K562 (cell line): ENCODE results near the gene MALRD1. TPM values are rescaled to one million over a fixed set of nuclear protein-coding genes. Genes with fewer than 3 reads are reported as not detected.

Experiments used
- ATAC-seq: fragments of 200-7000 bp; cut with Tn5 transposase; 3 replicates; pipeline ENCODE4 v1.9.1; 2020; ENCODE audit warnings: moderate library complexity
- BruUV-seq: library from RNA; stranded (reverse); fragments of 400-500 nt; replicated peaks from 2 replicates; lab custom pipeline; 2021; lab: Mats Ljungman, UMichigan
- CTCF ChIA-PET: fragments of 300-600 bp; formaldehyde crosslinking; extraction: SDS; loops from one replicate; lab custom pipeline; 2021; ENCODE audit warnings: low intra/inter-chr PET ratio; lab: Yijun Ruan, JAX
- POLR2A ChIA-PET: fragments of 300-600, 350-650 bp; sonication (Branson Sonifier 250); formaldehyde crosslinking; extraction: SDS; loops from one replicate; lab custom pipeline; 2021; ENCODE audit warnings: antibody characterized with exemption, inconsistent platforms; lab: Yijun Ruan, JAX
- DNase-seq, 4 experiments: peaks; one replicate each; pipeline versions ENCODE4 v3.0.0 to v3.0.0-alpha.2; 2011 to 2018; ENCODE audit warnings: low spot score in 3 of 4, mixed read lengths in 3 of 4; ENCODE audit errors: extremely low read depth in 1 of 4
- FAIRE-seq: peaks from 2 replicates; lab custom pipeline; 2011; peaks lifted over from hg19 to GRCh38; lab: Jason Lieb, UNC
- H2AFZ ChIP-seq: 2 replicates; pipeline ENCODE4 v1.6.0; 2011; ENCODE audit warnings: low read depth, low read length, control low read depth, inconsistent platforms
- H3K27ac ChIP-seq: fragments of 200-600 bp; 3 replicates; pipeline ENCODE4 v1.8.0; 2011; ENCODE audit warnings: low read depth, mild to moderate bottlenecking, control low read depth, inconsistent platforms, low read length, moderate library complexity, mixed read lengths; ENCODE audit errors: extremely low read depth
- H3K27me3 ChIP-seq, 2 experiments: fragments of 300-600 bp in 1 of 2; 2 replicates in 1 of 2; 3 replicates in 1 of 2; pipeline versions ENCODE4 v1.6.0 to v1.8.0; 2011; ENCODE audit warnings: inconsistent platforms in 2 of 2, low read length in 2 of 2, mild to moderate bottlenecking in 1 of 2, mixed read lengths in 1 of 2, moderate library complexity in 1 of 2; ENCODE audit not compliant: control insufficient read depth in 2 of 2, insufficient read depth in 2 of 2
- H3K36me3 ChIP-seq: fragments of 300-600 bp; 3 replicates; pipeline ENCODE4 v1.8.0; 2011; ENCODE audit warnings: mild to moderate bottlenecking, low read length, inconsistent platforms; ENCODE audit not compliant: control insufficient read depth, insufficient read depth
- H3K4me1 ChIP-seq, 2 experiments: fragments of 200-600 bp in 1 of 2; replicated peaks in 1 of 2; 2 replicates in 1 of 2; 3 replicates in 1 of 2; pipeline versions ENCODE4 v1.5.1 to v1.8.0; 2011; ENCODE audit warnings: inconsistent platforms in 2 of 2, low read length in 2 of 2, mild to moderate bottlenecking in 1 of 2, mixed read lengths in 1 of 2, moderate library complexity in 1 of 2; ENCODE audit not compliant: control insufficient read depth in 2 of 2, insufficient read depth in 2 of 2
- H3K4me2 ChIP-seq: 2 replicates; pipeline ENCODE4 v1.6.1; 2011; ENCODE audit warnings: low read length, control low read depth, inconsistent platforms, mixed read lengths; ENCODE audit not compliant: insufficient read depth
- H3K4me3 ChIP-seq: fragments of 200-600 bp; sonication (generic), shearing (Covaris generic); 2 replicates; pipeline ENCODE4 v1.5.1; 2016; ENCODE audit warnings: control low read depth, inconsistent platforms
- H3K79me2 ChIP-seq: fragments of 200-600 bp; 3 replicates; pipeline ENCODE4 v1.8.0; 2011; ENCODE audit warnings: low read length, inconsistent platforms; ENCODE audit not compliant: control insufficient read depth, insufficient read depth
- H3K9ac ChIP-seq, 2 experiments: 2 replicates each; pipeline versions ENCODE4 v1.6.0 to v1.6.1; 2011; ENCODE audit warnings: low read depth in 2 of 2, low read length in 2 of 2, control low read depth in 1 of 2, inconsistent platforms in 1 of 2, mild to moderate bottlenecking in 1 of 2, mixed read lengths in 1 of 2; ENCODE audit not compliant: insufficient read depth in 1 of 2
- H3K9me1 ChIP-seq: one replicate; pipeline ENCODE4 v1.6.0; 2011; ENCODE audit warnings: inconsistent platforms, mild to moderate bottlenecking, low read length, moderate library complexity; ENCODE audit not compliant: control insufficient read depth, insufficient read depth
- H3K9me3 ChIP-seq: replicated peaks from 2 replicates; pipeline ENCODE4 v1.5.1; 2011; ENCODE audit warnings: low read depth, low read length, inconsistent platforms; ENCODE audit not compliant: control insufficient read depth, insufficient read depth
- H4K20me1 ChIP-seq: replicated peaks from 2 replicates; pipeline ENCODE4 v1.6.1; 2011; ENCODE audit warnings: low read length, inconsistent platforms, mixed read lengths; ENCODE audit not compliant: control insufficient read depth, insufficient read depth
- HOXB6 ChIP-seq: fragments of 250-450 bp; sonication (Bioruptor Pico); IDR thresholded peaks from 2 replicates; pipeline ENCODE4 v1.5.1; 2022; ENCODE audit warnings: mild to moderate bottlenecking, borderline replicate concordance
- LCOR ChIP-seq: sonication (generic); formaldehyde crosslinking; IDR thresholded peaks from 2 replicates; pipeline ENCODE4 v1.8.0; 2022; ENCODE audit warnings: mild to moderate bottlenecking, missing genetic modification reagents
- MAX ChIP-seq: sonication (generic); formaldehyde crosslinking; IDR thresholded peaks from 2 replicates; pipeline ENCODE4 v1.9.0; 2022; ENCODE audit warnings: mild to moderate bottlenecking, missing genetic modification reagents
- RBM25 ChIP-seq: fragments of 200-400 bp; formaldehyde crosslinking; IDR thresholded peaks from 2 replicates; pipeline ENCODE4 v1.6.1; 2018; ENCODE audit warnings: low read length, low read depth, moderate library complexity; ENCODE audit not compliant: severe bottlenecking
- RBM34 ChIP-seq: fragments of 200-400 bp; formaldehyde crosslinking; IDR thresholded peaks from 2 replicates; pipeline ENCODE4 v1.6.1; 2018; ENCODE audit warnings: low read length, borderline replicate concordance; ENCODE audit not compliant: insufficient read depth
- TARDBP ChIP-seq: fragments of 450-650 bp; IDR thresholded peaks from 2 replicates; pipeline ENCODE4 v1.6.1; 2016
- ZHX1 ChIP-seq: fragments of 150-350 bp; conservative IDR thresholded peaks from 2 replicates; pipeline ENCODE4 v1.6.1; 2014; ENCODE audit warnings: low read length
- ZNF12 ChIP-seq: sonication (generic); formaldehyde crosslinking; IDR thresholded peaks from 2 replicates; pipeline ENCODE4 v1.4.0; 2020; ENCODE audit warnings: mild to moderate bottlenecking, missing genetic modification reagents
- ZNF384 ChIP-seq: IDR thresholded peaks from 2 replicates; pipeline ENCODE4 v1.6.1; 2012; ENCODE audit warnings: low read depth, low read length, improper control_type of control experiment
- WGBS: fragments of 100-300 bp; shearing (Covaris generic); methylation state at CpG from one replicate; pipeline ENCODE4 v1.1.6; 2016; ENCODE audit warnings: low coverage, mixed read lengths; ENCODE audit not compliant: insufficient coverage; ENCODE audit errors: missing lambda C conversion rate; 5-methylcytosine and 5-hydroxymethylcytosine counted together
- in situ Hi-C: fragments of 300-500 bp; cut with MboI; formaldehyde crosslinking; loops from 4 replicates; pipeline ENCODE4 v1.15.0; 2018; ENCODE audit warnings: inconsistent platforms, mixed read lengths
- intact Hi-C: fragments of 100-400 bp; cut with micrococcal nuclease; formaldehyde crosslinking; loops from 2 replicates; pipeline ENCODE4 v1.14.2; 2022
- polyA plus RNA-seq, 8 experiments: library from polyadenylated mRNA; depleted of rRNA in 4 of 8; stranded (reverse) in 5 of 8; unstranded in 3 of 8; fragments of >200 nt; fragmentation: Nextera tagmentation in 2 of 8; fragmentation: Illumina TruSeq in 1 of 8; extraction: Ambion mirVana in 2 of 8; extraction: Trizol in 1 of 8; gene quantifications; 2 replicates each; pipeline versions ENCODE4 v1.2.1 to v1.2.3, GENCODE V29; 2011 to 2014; ENCODE audit warnings: inconsistent platforms in 1 of 8, missing spikeins in 1 of 8
- total RNA-seq, 7 experiments: library from RNA; depleted of rRNA in 6 of 7; stranded (reverse); fragments of >200 nt in 6 of 7; fragmentation: Illumina TruSeq in 2 of 7; extraction: Trizol in 2 of 7; gene quantifications; 2 replicates each; pipeline versions ENCODE4 v1.2.1 to v1.2.3, GENCODE V29; 2011 to 2021; ENCODE audit warnings: low replicate concordance in 1 of 7

The MALRD1 gene
- total and polyA plus RNA-seq, 9 of the 15 experiments (the other 6 are each of a cell fraction or from before 2014, with no cell fraction given): not detected

GRCh38 chr10:19570991-19571390 is 522.4 kb downstream of the MALRD1 start:
- DNase-seq (no peak), ATAC-seq (no peak), FAIRE-seq (no peak)
- Histone ChIP-seq H3K4me2 (no peak overlapping the region), H3K27me3 (no peaks in the 10 kb centered on the region), H3K36me3 (no peaks in the 10 kb centered on the region), H4K20me1 (no peaks in the 10 kb centered on the region), H3K9me3 (no peaks in the 10 kb centered on the region; the same call in 1 of the 2 replicates), H3K9ac (no peak overlapping the region), H3K79me2 (no peaks in the 10 kb centered on the region), H3K4me3 (no peak overlapping the region), H3K27ac (no peak overlapping the region), H3K9me1 (no peaks in the 10 kb centered on the region), H3K4me1 (no peaks in the 10 kb centered on the region), H2AFZ (no peak overlapping the region)
- in situ Hi-C loops (no loop called here), intact Hi-C loops (no loop called here)
- CTCF ChIA-PET: no interaction called here
- POLR2A ChIA-PET: no interaction called here
- 0% methylated on average over 1 of the region's 1 CpG for WGBS
- BruUV-seq: no TSS peak
- TF ChIP-seq ZNF384: no peak

- Histone ChIP-seq H3K79me2 (no peaks in the 10 kb centered on the region), H2AFZ (no peak overlapping the region), H3K27ac (no peak overlapping the region), H3K4me2 (no peak overlapping the region), H3K4me1 (no peaks in the 10 kb centered on the region), H3K36me3 (no peaks in the 10 kb centered on the region), H3K9me1 (no peaks in the 10 kb centered on the region), H4K20me1 (no peaks in the 10 kb centered on the region), H3K27me3 (no peaks in the 10 kb centered on the region), H3K9ac (no peak overlapping the region), H3K4me3 (no peak overlapping the region), H3K9me3 (no peaks in the 10 kb centered on the region; the same call in 1 of the 2 replicates)
- intact Hi-C loops (no loop called here), in situ Hi-C loops (no loop called here)
- no TSS peak for BruUV-seq
- TF ChIP-seq RBM34: no peak
- TF ChIP-seq RBM25: no peak
- TF ChIP-seq MAX: no peak
- TF ChIP-seq ZNF12 (CRISPR knock-in tag): no peak
- no peak for TF ChIP-seq LCOR (CRISPR knock-in tag)
- TF ChIP-seq ZHX1: no peak
- TF ChIP-seq TARDBP: no peak
- TF ChIP-seq HOXB6 (CRISPR knock-in tag): no peak
- CTCF ChIA-PET: no interaction called here
- ATAC-seq (no peak), DNase-seq (no peak), FAIRE-seq (no peak)
- 2% methylated on average over 4 of the region's 4 CpGs for WGBS
- POLR2A ChIA-PET: no interaction called here
Measured at GRCh38 chr10:19572056-19572455, 523.5 kb downstream of the MALRD1 start.
